DMS153 (cell line): ENCODE data around the gene RNU7-1.

ENCODE experiments used
- DNase-seq: peaks from one replicate; lab custom pipeline; 2025; lab: John Stamatoyannopoulos, UW

RNU7-1 gene

DNA sequence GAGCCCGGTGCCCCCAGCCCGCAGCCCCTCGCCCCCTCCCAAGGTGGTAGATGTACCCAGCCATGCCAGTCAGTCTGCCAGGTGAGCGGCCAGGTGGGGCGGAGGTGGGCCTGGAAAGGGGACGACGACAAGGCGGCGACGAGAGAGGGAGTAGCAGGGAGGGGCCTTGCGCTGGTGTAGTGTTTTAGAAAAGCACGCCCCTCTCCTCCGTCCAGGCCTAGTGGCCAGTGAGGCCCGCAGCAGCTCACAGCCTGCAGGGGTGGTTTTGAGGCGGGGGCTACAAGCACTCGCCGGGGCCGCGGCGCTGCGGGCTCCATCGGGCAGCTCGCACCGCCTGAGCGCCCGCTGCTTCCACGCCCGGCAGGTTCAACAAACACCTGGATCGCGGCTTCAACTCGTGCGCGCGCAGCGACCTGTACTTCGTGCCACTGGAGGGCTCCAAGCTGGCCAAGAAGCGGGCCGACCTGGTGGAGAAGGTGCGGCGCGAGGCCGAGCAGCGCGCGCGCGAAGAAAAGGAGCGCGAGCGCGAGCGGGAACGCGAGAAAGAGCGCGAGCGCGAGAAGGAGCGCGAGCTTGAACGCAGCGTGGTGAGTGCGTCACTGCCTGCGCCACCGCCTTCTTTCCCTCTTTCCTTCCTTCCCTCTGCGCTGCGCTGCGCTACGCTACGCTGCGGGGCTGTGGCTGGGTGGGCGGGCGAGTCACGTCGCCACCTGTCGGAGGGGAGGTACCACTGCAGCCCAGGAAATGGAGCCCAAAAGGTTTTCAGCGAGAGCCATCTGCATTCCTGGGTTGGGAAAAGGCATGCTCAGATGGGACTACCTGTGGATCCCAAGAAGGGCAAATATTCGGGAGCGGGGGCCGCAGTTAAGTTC is 5.9 kb upstream of the RNU7-1 start:
- peak; percentile 93 for DNase-seq

DNA sequence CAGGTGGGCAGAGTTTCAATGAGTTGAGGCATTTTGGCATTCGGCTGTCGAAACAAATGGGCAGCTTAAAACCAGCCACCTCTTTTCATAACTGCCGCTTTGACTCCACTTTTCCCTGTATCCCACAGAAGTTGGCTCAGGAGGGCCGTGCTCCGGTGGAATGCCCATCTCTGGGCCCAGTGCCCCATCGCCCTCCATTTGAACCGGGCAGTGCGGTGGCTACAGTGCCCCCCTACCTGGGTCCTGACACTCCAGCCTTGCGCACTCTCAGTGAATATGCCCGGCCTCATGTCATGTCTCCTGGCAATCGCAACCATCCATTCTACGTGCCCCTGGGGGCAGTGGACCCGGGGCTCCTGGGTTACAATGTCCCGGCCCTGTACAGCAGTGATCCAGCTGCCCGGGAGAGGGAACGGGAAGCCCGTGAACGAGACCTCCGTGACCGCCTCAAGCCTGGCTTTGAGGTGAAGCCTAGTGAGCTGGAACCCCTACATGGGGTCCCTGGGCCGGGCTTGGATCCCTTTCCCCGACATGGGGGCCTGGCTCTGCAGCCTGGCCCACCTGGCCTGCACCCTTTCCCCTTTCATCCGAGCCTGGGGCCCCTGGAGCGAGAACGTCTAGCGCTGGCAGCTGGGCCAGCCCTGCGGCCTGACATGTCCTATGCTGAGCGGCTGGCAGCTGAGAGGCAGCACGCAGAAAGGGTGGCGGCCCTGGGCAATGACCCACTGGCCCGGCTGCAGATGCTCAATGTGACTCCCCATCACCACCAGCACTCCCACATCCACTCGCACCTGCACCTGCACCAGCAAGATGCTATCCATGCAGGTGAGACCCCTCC is 5.0 kb upstream of the RNU7-1 start:
- no peak for DNase-seq

DNA sequence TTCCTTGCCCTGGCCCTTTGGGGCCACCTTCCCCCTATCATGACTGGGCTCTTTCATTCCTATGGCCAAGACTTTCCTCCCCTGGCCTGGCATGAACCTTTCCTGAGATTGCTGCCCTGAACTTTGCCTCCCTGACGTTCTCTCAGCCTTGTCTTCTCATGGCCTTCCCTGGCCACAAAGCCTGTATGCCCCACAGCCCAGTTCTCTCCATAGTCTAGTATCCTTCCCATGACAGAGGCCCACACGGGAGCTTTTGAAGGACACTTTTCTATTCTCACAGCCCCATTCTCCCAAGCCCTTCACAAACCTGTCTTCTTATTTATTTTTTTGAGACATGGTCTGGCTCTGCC is 4.5 kb upstream of the RNU7-1 start:
- DNase-seq, result no peak

DNA sequence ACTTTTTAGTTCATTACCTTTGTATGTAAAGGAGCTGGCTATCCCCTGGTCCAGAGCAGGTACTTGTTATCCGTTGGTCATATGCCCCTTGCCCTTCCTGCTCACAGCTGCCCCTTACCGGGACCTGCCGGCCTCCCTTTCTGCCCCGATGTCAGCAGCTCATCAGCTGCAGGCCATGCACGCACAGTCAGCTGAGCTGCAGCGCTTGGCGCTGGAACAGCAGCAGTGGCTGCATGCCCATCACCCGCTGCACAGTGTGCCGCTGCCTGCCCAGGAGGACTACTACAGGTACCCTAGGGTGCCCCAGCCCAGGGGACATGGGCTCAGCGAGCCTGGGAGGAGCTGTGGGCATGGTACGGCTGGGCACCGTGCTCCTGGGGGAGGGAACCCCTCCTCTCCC is 2.3 kb upstream of the RNU7-1 start:
- no peak for DNase-seq

DNA sequence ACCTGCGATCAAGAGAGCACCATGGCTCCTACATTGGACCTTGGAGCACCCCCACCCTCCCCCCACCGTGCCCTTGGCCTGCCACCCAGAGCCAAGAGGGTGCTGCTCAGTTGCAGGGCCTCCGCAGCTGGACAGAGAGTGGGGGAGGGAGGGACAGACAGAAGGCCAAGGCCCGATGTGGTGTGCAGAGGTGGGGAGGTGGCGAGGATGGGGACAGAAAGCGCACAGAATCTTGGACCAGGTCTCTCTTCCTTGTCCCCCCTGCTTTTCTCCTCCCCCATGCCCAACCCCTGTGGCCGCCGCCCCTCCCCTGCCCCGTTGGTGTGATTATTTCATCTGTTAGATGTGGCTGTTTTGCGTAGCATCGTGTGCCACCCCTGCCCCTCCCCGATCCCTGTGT is 1.8 kb upstream of the RNU7-1 start:
- DNase-seq, result no peak

DNA sequence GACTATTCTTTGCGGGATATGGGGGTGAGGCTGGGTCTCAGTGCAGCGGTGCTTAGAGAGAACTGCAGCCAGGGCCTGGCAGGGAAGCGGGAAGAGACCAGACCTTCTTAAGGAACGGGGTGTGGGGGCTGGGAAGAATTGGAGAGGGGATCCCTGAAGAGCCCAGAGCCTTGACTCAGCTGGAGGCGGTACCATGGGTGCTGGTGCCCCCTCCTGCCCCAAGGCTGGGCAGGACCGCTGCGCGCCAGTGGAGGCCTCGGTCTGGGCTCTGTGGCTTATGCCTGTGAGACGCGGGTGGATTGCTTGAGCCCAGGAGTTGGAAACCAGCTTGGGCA is 1.3 kb upstream of the RNU7-1 start:
- DNase-seq, result no peak

DNA sequence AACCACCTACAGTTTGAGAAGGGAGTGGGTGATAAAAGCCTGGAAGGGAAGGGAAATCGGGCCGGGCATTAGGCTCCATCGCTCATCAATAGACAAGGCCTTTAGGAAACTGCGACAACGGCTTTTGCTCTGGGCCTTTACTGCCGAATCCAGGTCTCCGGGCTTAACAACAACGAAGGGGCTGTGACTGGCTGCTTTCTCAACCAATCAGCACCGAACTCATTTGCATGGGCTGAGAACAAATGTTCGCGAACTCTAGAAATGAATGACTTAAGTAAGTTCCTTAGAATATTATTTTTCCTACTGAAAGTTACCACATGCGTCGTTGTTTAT is 261 bp upstream of the RNU7-1 start:
- DNase-seq, result peak; percentile 86

DNA sequence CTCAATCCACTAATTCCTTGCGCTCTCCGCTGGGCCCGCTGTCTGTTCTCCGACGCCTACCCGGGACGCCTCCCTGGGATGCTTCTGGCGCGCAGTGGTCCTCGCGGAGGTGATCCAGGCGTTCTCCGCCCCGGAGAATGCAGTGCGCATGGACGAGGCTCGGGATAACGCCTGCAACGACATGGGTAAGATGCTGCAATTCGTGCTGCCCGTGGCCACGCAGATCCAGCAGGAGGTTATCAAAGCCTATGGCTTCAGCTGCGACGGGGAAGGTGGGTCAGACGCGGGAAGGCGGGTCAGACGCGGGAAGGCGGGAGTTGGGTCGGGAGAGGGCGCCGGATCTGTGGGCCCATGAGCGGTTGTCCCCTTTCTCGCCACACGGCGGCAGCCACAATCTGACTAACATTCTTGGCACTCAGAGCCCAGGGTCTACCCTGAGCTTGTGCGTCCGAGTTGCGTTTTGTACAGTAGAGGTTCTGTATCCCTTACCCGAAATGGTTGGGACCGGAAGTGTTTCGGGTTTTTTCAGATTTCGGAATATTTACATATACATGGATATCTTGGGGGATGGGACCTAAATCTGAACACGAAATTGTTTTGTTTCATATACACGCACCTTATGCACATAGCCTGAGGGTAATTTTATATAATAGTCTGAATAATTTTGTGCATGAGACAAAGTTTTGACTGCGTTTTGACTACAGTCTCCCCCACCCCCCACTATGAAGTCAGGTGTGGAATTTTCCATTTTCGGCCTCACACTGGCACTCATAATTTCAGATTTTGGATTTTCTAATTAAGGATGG is 968 bp downstream of the RNU7-1 start:
- peak; percentile 89 for DNase-seq

DNA sequence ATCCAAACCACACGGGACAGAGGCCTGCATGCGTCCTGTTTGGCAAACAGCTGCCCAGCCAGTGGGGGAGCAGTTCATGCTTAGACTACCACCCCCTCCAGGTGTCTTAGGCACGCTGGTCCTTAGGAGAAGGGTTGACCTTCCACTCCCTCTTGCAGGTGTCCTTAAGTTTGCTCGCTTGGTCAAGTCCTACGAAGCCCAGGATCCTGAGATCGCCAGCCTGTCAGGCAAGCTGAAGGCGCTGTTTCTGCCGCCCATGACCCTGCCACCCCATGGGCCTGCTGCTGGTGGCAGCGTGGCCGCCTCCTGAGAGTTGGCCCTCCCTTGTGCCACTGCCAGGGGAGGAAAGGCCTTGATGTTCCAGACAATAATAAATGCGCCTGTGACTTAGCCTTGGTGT is 2.0 kb downstream of the RNU7-1 start:
- no peak for DNase-seq

DNA sequence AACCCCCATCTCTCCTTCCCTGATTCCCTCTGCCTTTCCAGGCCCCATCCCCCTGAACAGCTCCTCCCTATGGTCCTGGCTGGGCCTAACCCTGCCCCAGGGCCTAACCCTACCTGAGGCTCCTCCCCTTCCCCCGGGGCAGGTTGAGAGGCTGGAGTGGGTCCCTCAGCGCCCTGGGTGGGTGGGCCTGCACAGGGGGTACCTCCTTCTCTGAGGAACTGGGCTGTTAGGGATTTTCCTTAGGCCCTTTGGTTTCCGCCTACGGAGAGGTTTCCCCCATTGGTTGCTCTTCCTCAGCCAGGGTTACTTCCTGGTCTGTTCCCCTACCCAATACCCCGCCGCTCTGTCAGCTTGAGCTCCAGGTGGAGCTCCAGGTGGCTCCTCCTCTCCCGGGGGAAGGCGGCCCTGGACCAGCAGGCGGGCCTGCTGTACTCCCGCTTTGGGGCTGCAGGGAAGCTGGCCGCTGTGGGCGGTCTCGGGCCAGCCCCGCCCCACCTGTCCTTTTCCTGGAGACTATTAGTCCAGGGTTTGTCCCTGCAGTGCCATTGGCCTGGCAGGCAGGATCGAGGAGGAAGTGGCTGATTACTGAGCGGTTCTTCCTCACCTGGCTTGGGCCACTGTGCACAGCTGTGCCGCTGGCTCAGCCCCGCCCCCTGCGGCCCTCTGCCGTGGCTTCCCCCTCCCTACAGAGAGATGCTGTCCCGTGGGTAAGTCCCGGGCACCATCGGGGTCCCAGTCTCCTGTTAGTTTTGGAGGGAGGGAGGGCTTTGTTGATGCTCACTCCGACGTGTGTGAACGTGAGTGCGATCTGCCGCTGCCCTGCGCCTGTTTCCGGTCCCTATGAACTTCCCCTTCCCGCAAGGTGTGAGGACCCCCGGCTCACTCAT is 2.7 kb downstream of the RNU7-1 start:
- peak; percentile 99 for DNase-seq

DNA sequence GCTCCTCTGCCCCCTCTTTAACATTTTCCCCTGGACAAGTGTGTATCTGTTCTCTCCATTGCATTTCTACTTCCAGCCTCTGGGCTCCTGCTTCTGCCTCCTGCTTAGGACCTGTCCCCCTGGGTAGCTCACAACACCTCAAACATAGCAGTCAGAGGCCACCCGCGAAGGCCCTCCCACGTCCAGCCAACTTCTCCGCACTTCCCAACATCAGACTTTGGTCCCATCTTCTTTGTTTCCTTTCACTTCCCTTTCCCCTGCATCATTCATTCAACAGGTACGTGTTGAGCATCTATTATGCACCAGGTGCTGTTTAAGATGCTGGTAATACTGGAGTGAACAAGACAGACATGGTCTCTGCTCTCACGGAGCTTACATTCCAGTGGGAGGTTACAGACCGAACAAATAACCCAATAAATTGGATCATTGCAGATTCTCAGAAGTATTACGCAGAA is 3.3 kb downstream of the RNU7-1 start:
- DNase-seq, result no peak

DNA sequence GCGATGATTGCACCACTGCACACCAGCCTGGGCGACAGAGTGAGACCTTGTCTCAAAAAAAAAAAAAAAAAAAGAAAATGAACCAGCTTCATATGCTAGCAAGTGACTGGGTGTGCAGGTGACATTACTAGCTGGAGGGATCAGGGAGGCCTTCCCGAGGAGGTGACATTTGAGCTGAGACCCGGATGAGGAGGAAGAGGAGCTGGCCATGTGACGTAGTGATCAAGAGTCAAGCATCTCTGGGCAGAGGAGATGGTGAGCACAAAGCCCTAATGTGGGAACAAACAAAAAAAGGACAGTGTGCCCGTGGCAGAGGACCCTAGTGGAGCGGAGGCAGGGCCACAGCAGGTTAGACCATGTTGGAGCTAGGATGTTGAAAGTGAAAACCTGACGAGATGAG is 4.0 kb downstream of the RNU7-1 start:
- no peak for DNase-seq

DNA sequence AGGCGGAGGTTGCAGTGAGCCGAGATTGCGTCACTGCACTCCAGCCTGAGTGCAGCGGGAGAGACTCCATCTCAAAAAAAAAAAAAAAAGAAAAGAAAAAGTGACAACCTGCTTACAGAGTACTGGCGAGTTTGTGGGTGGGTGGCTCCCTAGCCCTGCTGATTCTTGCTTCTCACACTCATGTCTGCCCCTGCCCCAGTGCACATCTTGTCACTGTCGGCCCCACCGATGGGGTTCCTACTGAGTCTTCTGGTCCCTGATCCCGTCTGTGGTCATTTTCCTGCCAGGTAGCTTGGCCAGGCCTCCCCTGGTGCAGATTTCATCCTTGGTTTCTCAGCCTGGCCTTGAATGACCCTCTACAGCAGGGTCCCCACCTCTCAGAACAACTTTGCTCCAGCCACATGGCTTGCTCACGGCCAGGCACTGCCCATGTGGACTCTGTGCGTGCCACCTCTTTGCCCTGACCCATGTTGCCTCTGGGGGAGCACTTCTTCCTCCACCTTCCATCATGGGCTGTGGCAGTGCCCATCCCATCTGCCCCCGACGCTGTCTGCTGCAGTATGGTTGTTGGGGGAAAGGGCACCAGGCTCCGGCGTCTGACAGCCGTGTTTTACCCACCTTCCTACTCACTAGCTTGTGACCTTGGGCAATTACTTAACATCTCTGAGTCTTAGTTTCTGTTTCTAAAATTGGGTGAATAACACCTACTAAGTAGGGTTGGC is 5.4 kb downstream of the RNU7-1 start:
- no peak for DNase-seq

DNA sequence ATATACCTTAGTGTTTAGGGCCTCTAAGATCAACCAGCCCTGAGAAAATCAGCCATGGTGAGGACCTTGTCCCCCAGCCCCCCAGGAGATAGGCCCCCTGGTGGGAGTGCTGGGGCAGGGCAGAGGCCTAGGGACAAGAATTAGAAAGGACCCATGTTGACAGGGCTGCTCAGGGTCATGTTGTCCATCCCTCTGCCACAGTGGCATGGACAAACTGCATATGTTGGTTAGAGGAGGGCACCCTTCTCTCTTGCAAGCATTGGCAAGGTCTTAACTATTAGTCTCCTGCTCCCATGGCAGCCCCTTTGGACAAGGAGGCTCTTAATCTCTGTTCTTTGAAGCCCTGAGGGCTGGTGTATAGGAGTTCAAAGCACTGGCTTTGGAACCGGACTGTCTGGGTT is 6.8 kb downstream of the RNU7-1 start:
- no peak for DNase-seq

DNA sequence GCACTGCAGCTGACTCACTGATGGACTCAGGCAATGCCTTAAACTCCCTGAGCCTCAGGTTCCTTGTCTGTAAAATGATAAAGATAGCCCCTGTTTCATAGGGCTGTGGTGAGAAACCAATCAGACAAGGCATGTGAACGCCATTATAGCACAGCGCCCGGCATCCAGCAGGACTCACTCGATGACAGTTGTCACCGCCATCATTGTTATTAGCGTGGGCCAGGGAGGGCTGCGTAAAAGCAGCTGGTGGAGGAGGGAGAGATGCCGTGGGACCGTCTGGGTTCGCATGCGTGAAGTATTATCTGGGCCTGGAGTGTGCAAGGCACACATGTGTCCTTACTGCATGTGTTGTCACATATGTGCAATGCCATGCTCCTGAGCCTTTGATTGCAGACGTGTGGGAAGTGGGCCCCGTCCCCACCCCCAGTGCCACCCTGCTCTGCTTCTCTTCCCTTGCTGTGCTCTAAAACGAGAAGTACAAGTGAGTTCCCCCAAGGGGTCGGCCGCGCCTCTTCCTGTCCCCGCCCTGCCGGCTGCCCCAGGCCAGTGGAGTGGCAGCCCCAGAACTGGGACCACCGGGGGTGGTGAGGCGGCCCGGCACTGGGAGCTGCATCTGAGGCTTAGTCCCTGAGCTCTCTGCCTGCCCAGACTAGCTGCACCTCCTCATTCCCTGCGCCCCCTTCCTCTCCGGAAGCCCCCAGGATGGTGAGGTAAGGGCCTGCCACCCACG is 7.4 kb downstream of the RNU7-1 start, which contains the start of gene PTPN6:
TSS of gene PTPN6 (plus strand) at position 546 of the 730 bp plus-strand sequence. CDS start at position 703, 157 bp downstream.
- no peak for DNase-seq

DNA sequence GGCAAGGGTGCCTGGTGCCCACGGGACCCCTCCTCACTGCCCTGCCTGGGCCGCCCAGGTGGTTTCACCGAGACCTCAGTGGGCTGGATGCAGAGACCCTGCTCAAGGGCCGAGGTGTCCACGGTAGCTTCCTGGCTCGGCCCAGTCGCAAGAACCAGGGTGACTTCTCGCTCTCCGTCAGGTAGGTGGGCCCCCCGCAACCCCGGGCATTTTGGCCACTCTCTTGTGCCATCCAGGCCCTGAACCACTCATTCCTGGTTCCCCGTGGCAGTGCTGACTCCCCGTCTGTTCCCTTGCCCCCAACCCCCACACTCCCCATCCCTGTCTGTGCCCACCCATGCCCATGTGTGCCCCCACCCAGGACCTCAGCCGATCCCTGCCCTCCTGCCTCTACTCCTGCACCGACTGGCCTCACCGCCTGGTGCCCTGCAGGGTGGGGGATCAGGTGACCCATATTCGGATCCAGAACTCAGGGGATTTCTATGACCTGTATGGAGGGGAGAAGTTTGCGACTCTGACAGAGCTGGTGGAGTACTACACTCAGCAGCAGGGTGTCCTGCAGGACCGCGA is 8.0 kb downstream of the RNU7-1 start:
- no peak for DNase-seq

DNA sequence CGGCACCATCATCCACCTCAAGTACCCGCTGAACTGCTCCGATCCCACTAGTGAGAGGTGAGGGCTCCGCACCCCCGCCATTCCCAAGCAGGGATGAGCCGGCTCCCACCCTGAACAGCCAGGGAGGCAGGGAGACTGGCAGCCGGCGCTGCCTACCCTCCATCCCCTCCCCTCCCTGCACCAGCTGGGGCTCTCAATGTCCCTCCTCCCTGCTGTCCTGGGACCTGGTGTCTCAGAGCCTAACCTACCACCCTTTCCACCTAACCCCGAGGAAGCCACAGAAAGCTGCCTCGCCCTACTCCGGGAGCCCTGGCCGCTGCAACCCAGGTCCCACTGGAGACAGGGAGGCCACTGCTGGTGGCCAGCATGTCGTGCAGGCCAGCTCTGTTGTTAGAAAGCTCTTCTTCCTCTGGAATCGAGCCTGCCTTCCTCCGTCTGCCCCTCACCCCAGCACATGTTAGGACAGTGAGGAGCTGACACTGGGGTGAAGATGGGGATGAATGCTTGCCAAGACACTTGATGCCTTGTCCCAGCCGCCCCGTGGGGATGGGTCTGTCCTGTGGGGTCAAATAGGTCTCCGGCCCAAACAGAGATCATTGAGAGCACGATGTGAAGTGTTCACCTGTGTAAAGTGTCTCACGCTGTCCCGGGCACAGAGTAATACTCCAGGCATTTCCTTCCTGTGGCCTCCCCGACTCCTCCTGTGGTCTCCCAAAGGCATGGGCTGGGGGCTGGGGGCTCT is 8.7 kb downstream of the RNU7-1 start:
- DNase-seq, result no peak

DNA sequence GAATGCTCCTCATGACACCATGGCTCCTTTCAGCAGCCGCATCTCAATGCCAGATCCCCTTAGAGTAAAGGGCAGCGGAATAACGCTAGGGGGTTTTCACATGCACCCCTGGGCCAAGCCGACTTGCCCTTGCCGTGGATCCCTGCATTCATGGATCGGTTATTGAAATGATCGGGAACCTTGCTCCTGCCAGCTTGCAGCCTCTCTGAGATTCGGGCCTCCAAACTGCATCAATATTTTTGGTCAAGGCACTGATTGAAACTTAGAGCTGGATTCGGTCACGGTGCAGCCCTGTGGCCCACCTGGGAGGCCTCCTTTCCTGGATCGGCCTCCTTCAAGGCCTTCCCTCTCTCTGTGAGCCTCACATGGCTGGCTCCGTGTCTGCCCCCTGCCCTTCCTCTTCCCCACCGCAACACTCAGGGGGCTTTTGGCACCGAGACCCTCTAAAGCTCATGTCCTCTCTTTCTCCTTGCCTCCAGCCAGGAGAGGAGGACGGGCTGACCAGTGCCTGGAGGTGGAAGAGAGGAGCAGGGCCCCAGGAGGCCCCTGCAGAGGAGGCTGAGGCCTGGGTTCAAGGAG is 9.3 kb downstream of the RNU7-1 start:
- no peak for DNase-seq
